Activated CD8-positive, alpha-beta T cell treated with anti-CD3 and anti-CD28 coated beads, Interleukin-2, amount 10 ng/mL, durations not matched to agents 7 days and 5 days (primary cell): Measurements from ENCODE around the gene GIGYF2. TPM values are rescaled to one million over a fixed set of nuclear protein-coding genes. Genes with fewer than 3 reads are reported as not detected.
A peak's percentile ranks its signal among the peaks of the same experiment; 100 is the strongest.

ENCODE experiments used
- ATAC-seq: fragments of 150-1000 bp; cut with Tn5 transposase; one replicate; pipeline ENCODE4 v1.10.0; 2021; ENCODE audit warnings: moderate library complexity
- CTCF ChIA-PET: fragments of 350-600 bp; sonication (Branson Sonifier 250); formaldehyde crosslinking; loops from one replicate; lab custom pipeline; 2021; ENCODE audit warnings: antibody characterized with exemption; lab: Charles Lee
- POLR2A ChIA-PET: fragments of 350-600 bp; sonication (Branson Sonifier 250); formaldehyde crosslinking; loops from one replicate; lab custom pipeline; 2021; ENCODE audit warnings: antibody characterized with exemption; lab: Charles Lee
- DNase-seq: peaks from one replicate; pipeline ENCODE4 v3.0.0-alpha.2; 2020
- H3K27ac Mint-ChIP-seq: one replicate; pipeline ENCODE4 v1.8.0; 2021; ENCODE audit warnings: mild to moderate bottlenecking, mixed read lengths
- H3K27me3 Mint-ChIP-seq: one replicate; pipeline ENCODE4 v1.8.0; 2021; ENCODE audit warnings: low read depth, mixed read lengths
- H3K36me3 Mint-ChIP-seq: one replicate; pipeline ENCODE4 v1.8.0; 2021; ENCODE audit warnings: low read depth, mixed read lengths
- H3K4me1 Mint-ChIP-seq: one replicate; pipeline ENCODE4 v1.8.0; 2021; ENCODE audit warnings: low read depth, mixed read lengths
- H3K4me3 Mint-ChIP-seq: one replicate; pipeline ENCODE4 v1.8.0; 2021; ENCODE audit warnings: mild to moderate bottlenecking, mixed read lengths
- H3K9me3 Mint-ChIP-seq: one replicate; pipeline ENCODE4 v1.8.0; 2022; ENCODE audit warnings: mixed read lengths; ENCODE audit not compliant: insufficient read depth
- total RNA-seq, 2 experiments: library from RNA; stranded (reverse); gene quantifications; one replicate each; pipeline ENCODE4 v1.2.3, GENCODE V29; 2021

The GIGYF2 gene
- total RNA-seq, 2 experiments from 2014 or later, result 59.3 to 61.7 TPM

- POLR2A ChIA-PET, result no interaction called here
- no peak overlapping the region for H3K27ac Mint-ChIP-seq
- CTCF ChIA-PET, result no interaction called here
Observed at GRCh38 chr2:232728785-232729184, 31.7 kb downstream of the GIGYF2 start.

GRCh38 chr2:232731470-232731869, 34.3 kb downstream of the GIGYF2 start:
- Mint-ChIP-seq H3K27me3 (no peaks in the 10 kb centered on the region), H3K9me3 (no peaks in the 10 kb centered on the region), H3K4me3 (no peak overlapping the region), H3K4me1 (peaks cover 30% of the 10 kb centered on the region), H3K27ac (peak overlapping the region; percentile 22), H3K36me3 (peaks cover 50% of the 10 kb centered on the region)
- ChIA-PET CTCF (interaction anchor here (1.4 kb wide), 1 partner anchor 14 kb away, joined by 3 read pairs; no protein-coding TSS in a partner anchor), POLR2A (no interaction called here)
- DNase-seq (no peak), ATAC-seq (no peak)

More at GRCh38 chr2:232728785-232729184, 31.7 kb downstream of the GIGYF2 start:
- Mint-ChIP-seq H3K9me3 (no peaks in the 10 kb centered on the region), H3K27me3 (no peaks in the 10 kb centered on the region), H3K4me1 (peaks cover 33% of the 10 kb centered on the region), H3K4me3 (no peak overlapping the region), H3K36me3 (peaks cover 51% of the 10 kb centered on the region)
- ATAC-seq, result no peak
- no peak for DNase-seq

- Mint-ChIP-seq H3K27me3 (no peaks in the 10 kb centered on the region), H3K9me3 (no peaks in the 10 kb centered on the region), H3K36me3 (peaks cover 29% of the 10 kb centered on the region), H3K27ac (no peak overlapping the region), H3K4me3 (no peak overlapping the region), H3K4me1 (peaks cover 25% of the 10 kb centered on the region)
- ChIA-PET CTCF (no interaction called here), POLR2A (no interaction called here)
- DNase-seq (no peak), ATAC-seq (no peak)
Observed at GRCh38 chr2:232741294-232741693, 44.2 kb downstream of the GIGYF2 start.

GRCh38 chr2:232741972-232742371, 44.8 kb downstream of the GIGYF2 start:
- ATAC-seq, result no peak
- DNase-seq, result no peak
- Mint-ChIP-seq H3K27ac (no peak overlapping the region), H3K9me3 (no peaks in the 10 kb centered on the region), H3K27me3 (no peaks in the 10 kb centered on the region), H3K4me3 (no peak overlapping the region), H3K4me1 (peaks cover 25% of the 10 kb centered on the region), H3K36me3 (peaks cover 24% of the 10 kb centered on the region)
- POLR2A ChIA-PET, result no interaction called here
- CTCF ChIA-PET, result no interaction called here

- no peaks in the 10 kb centered on the region for H3K9me3 Mint-ChIP-seq
- peak overlapping the region; percentile 13 for H3K27ac Mint-ChIP-seq
- ATAC-seq (peak; percentile 47), DNase-seq (no peak)
- CTCF ChIA-PET, result interaction anchor here (0.7 kb wide), 1 partner anchor 13 kb away, joined by 4 read pairs; no protein-coding TSS in a partner anchor
- H3K4me1 Mint-ChIP-seq, result peaks cover 29% of the 10 kb centered on the region
- H3K4me3 Mint-ChIP-seq, result no peak overlapping the region
- POLR2A ChIA-PET, result no interaction called here
- peaks cover 34% of the 10 kb centered on the region for H3K36me3 Mint-ChIP-seq
- no peaks in the 10 kb centered on the region for H3K27me3 Mint-ChIP-seq
Observed at GRCh38 chr2:232744963-232745362, 47.8 kb downstream of the GIGYF2 start.

GRCh38 chr2:232748038-232748437, 50.9 kb downstream of the GIGYF2 start:
- no peaks in the 10 kb centered on the region for H3K27me3 Mint-ChIP-seq
- ATAC-seq, result no peak
- H3K4me1 Mint-ChIP-seq, result peaks cover 27% of the 10 kb centered on the region
- H3K36me3 Mint-ChIP-seq, result peaks cover 40% of the 10 kb centered on the region
- H3K27ac Mint-ChIP-seq, result peak overlapping the region; percentile 63
- CTCF ChIA-PET, result interaction anchor here (2.7 kb wide), 1 partner anchor 10 kb away, joined by 7 read pairs; no protein-coding TSS in a partner anchor
- no peak overlapping the region for H3K4me3 Mint-ChIP-seq
- no peak for DNase-seq
- H3K9me3 Mint-ChIP-seq, result no peaks in the 10 kb centered on the region
- POLR2A ChIA-PET, result no interaction called here

- POLR2A ChIA-PET, result no interaction called here
- no peak overlapping the region for H3K27ac Mint-ChIP-seq
- H3K27me3 Mint-ChIP-seq, result no peaks in the 10 kb centered on the region
- H3K36me3 Mint-ChIP-seq, result peaks cover 42% of the 10 kb centered on the region
- CTCF ChIA-PET, result interaction anchor here (2.7 kb wide), 1 partner anchor 8 kb away, joined by 7 read pairs; no protein-coding TSS in a partner anchor
- DNase-seq (no peak), ATAC-seq (no peak)
- peaks cover 16% of the 10 kb centered on the region for H3K4me1 Mint-ChIP-seq
- no peaks in the 10 kb centered on the region for H3K9me3 Mint-ChIP-seq
- no peak overlapping the region for H3K4me3 Mint-ChIP-seq
Observed at GRCh38 chr2:232749331-232749730, 52.2 kb downstream of the GIGYF2 start.

- H3K4me3 Mint-ChIP-seq, result no peak overlapping the region
- ChIA-PET CTCF (interaction anchor here (1.1 to 2.7 kb wide), 2 partner anchors 8 to 10 kb away, joined by 4 to 7 read pairs; no protein-coding TSS in a partner anchor), POLR2A (no interaction called here)
- no peak for DNase-seq
- H3K27ac Mint-ChIP-seq, result no peak overlapping the region
- no peaks in the 10 kb centered on the region for H3K9me3 Mint-ChIP-seq
- no peaks in the 10 kb centered on the region for H3K27me3 Mint-ChIP-seq
- peaks cover 8% of the 10 kb centered on the region for H3K4me1 Mint-ChIP-seq
- no peak for ATAC-seq
- peaks cover 37% of the 10 kb centered on the region for H3K36me3 Mint-ChIP-seq
Observed at GRCh38 chr2:232750135-232750671, 53.1 kb downstream of the GIGYF2 start.

GRCh38 chr2:232757905-232758304, 60.8 kb downstream of the GIGYF2 start:
- Mint-ChIP-seq H3K27ac (peak overlapping the region; percentile 52), H3K9me3 (no peaks in the 10 kb centered on the region), H3K27me3 (no peaks in the 10 kb centered on the region), H3K36me3 (peaks cover 35% of the 10 kb centered on the region), H3K4me3 (no peak overlapping the region), H3K4me1 (peaks cover 18% of the 10 kb centered on the region)
- ChIA-PET POLR2A (no interaction called here), CTCF (interaction anchor here (1.2 to 3.4 kb wide), 4 partner anchors 9 to 296 kb away, joined by 3 to 13 read pairs (median 6); no protein-coding TSS in a partner anchor)
- no peak for ATAC-seq
- DNase-seq, result no peak

- DNase-seq (peak; percentile 59), ATAC-seq (no peak)
- CTCF ChIA-PET, result interaction anchor here (0.7 to 1.5 kb wide), 4 partner anchors 11 to 293 kb away, joined by 3 to 4 read pairs (median 3); no protein-coding TSS in a partner anchor
- no peaks in the 10 kb centered on the region for H3K27me3 Mint-ChIP-seq
- POLR2A ChIA-PET, result no interaction called here
- H3K36me3 Mint-ChIP-seq, result peaks cover 39% of the 10 kb centered on the region
- no peak overlapping the region for H3K4me3 Mint-ChIP-seq
- H3K4me1 Mint-ChIP-seq, result peaks cover 18% of the 10 kb centered on the region
- H3K9me3 Mint-ChIP-seq, result no peaks in the 10 kb centered on the region
- H3K27ac Mint-ChIP-seq, result no peak overlapping the region
Observed at GRCh38 chr2:232761301-232761907, 64.3 kb downstream of the GIGYF2 start.

GRCh38 chr2:232767866-232768265, 70.7 kb downstream of the GIGYF2 start:
- Mint-ChIP-seq H3K36me3 (peaks cover 48% of the 10 kb centered on the region), H3K4me3 (no peak overlapping the region), H3K9me3 (no peaks in the 10 kb centered on the region), H3K27ac (no peak overlapping the region), H3K27me3 (no peaks in the 10 kb centered on the region), H3K4me1 (peaks cover 22% of the 10 kb centered on the region)
- DNase-seq (no peak), ATAC-seq (no peak)
- POLR2A ChIA-PET, result no interaction called here
- CTCF ChIA-PET, result interaction anchor here (1.3 to 1.5 kb wide), 2 partner anchors 11 to 37 kb away, joined by 3 to 4 read pairs; no protein-coding TSS in a partner anchor

- Mint-ChIP-seq H3K36me3 (peaks cover 45% of the 10 kb centered on the region), H3K27me3 (no peaks in the 10 kb centered on the region), H3K4me3 (no peak overlapping the region), H3K4me1 (peaks cover 26% of the 10 kb centered on the region), H3K9me3 (no peaks in the 10 kb centered on the region), H3K27ac (no peak overlapping the region)
- ChIA-PET POLR2A (no interaction called here), CTCF (interaction anchor here (1.4 kb wide), 1 partner anchor 17 kb away, joined by 3 read pairs; no protein-coding TSS in a partner anchor)
- ATAC-seq (no peak), DNase-seq (no peak)
Observed at GRCh38 chr2:232770207-232770606, 73.1 kb downstream of the GIGYF2 start.
